Activated T-helper 2 cell treated with anti-CD3 and anti-CD28 coated beads, Interferon-gamma antibody, Interleukin-2, Interleukin-4, amounts not matched to agents 10 μg/mL and 5 μg/mL and 100 μg/mL, durations not matched to agents 14 hours and 24 hours and 36 hours (primary cell): Measurements from ENCODE around the gene ZNF581. TPM values are rescaled to one million over a fixed set of nuclear protein-coding genes. Genes with fewer than 3 reads are reported as not detected.

Source experiments
- DNase-seq: peaks from one replicate; pipeline ENCODE4 v3.0.0; 2021; ENCODE audit warnings: low spot score
- H3K27ac Mint-ChIP-seq: one replicate; pipeline ENCODE4 v1.8.0; 2021; ENCODE audit warnings: mixed read lengths
- H3K27me3 Mint-ChIP-seq: one replicate; pipeline ENCODE4 v1.8.0; 2021; ENCODE audit warnings: low read depth, mixed read lengths
- H3K36me3 Mint-ChIP-seq: one replicate; pipeline ENCODE4 v1.8.0; 2021; ENCODE audit warnings: low read depth, mixed read lengths
- H3K4me1 Mint-ChIP-seq: one replicate; pipeline ENCODE4 v1.8.0; 2021; ENCODE audit warnings: low read depth, mixed read lengths
- H3K4me3 Mint-ChIP-seq: one replicate; pipeline ENCODE4 v1.8.0; 2021; ENCODE audit warnings: low read depth, mild to moderate bottlenecking, moderate library complexity, mixed read lengths
- H3K9me3 Mint-ChIP-seq: one replicate; pipeline ENCODE4 v1.8.0; 2021; ENCODE audit warnings: mixed read lengths
- intact Hi-C: fragments of 100-400 bp; cut with micrococcal nuclease; formaldehyde crosslinking; loops from one replicate; pipeline ENCODE4 v1.15.1; 2023
- total RNA-seq: library from RNA; stranded (reverse); gene quantifications from 2 replicates; pipeline ENCODE4 v1.2.3, GENCODE V29; 2022

The ZNF581 gene
- total RNA-seq, 1 donor from 2014 or later: 26.6 TPM

DNA sequence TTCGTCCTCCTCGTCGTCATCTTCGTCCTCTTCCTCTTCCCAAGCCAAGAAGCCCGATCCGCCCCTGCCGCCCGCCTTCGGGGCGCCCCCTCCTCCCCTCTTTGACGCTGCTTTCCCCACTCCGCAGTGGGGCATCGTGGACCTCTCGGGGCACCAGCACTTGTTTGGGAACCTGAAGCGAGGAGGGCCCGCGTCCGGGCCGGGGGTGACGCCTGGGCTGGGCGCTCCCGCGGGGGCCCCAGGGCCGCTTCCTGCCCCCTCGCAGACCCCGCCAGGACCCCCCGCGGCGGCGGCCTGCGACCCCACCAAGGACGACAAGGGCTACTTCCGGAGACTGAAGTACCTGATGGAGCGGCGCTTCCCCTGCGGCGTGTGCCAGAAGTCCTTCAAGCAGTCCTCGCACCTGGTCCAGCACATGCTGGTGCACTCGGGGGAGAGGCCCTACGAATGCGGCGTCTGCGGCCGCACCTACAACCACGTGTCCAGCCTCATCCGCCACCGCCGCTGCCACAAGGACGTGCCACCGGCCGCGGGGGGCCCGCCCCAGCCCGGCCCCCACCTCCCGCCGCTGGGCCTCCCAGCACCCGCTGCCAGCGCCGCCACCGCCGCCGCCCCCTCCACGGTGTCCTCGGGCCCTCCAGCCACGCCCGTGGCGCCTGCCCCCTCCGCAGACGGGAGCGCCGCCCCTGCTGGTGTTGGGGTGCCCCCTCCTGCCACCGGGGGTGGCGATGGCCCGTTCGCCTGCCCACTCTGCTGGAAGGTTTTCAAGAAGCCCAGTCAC, 29.3 kb upstream of the ZNF581 start:
- intact Hi-C loops: no loop called here
- Mint-ChIP-seq H3K4me1 (peaks cover 2% of the 10 kb centered on the region), H3K4me3 (no peak overlapping the region), H3K36me3 (peaks cover 31% of the 10 kb centered on the region), H3K27me3 (no peaks in the 10 kb centered on the region), H3K9me3 (no peaks in the 10 kb centered on the region), H3K27ac (no peak overlapping the region)
- DNase-seq: no peak

DNA sequence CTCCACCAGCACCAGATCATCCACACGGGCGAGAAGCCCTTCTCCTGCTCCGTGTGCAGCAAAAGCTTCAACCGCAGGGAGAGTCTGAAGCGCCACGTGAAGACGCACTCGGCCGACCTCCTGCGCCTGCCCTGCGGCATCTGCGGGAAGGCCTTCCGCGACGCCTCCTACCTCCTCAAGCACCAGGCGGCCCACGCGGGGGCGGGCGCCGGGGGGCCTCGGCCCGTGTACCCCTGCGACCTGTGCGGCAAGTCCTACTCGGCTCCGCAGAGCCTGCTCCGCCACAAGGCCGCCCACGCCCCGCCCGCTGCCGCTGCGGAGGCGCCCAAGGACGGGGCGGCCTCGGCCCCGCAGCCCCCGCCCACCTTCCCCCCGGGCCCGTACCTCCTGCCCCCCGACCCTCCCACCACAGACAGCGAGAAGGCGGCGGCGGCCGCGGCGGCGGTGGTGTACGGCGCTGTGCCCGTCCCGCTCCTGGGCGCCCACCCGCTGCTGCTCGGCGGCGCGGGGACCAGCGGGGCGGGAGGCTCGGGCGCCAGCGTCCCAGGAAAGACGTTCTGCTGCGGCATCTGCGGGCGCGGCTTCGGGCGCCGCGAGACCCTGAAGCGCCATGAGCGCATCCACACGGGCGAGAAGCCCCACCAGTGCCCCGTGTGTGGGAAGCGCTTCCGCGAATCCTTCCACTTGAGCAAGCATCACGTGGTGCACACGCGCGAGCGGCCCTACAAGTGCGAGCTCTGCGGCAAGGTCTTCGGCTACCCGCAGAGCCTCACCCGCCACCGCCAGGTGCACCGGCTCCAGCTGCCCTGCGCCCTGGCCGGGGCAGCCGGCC, 28.5 kb upstream of the ZNF581 start:
- H3K27me3 Mint-ChIP-seq: no peaks in the 10 kb centered on the region
- no peaks in the 10 kb centered on the region for H3K4me1 Mint-ChIP-seq
- DNase-seq: no peak
- intact Hi-C loops: no loop called here
- no peak overlapping the region for H3K27ac Mint-ChIP-seq
- H3K9me3 Mint-ChIP-seq: no peaks in the 10 kb centered on the region
- peaks cover 30% of the 10 kb centered on the region for H3K36me3 Mint-ChIP-seq
- H3K4me3 Mint-ChIP-seq: no peak overlapping the region

- Mint-ChIP-seq H3K4me3 (no peak overlapping the region), H3K36me3 (peaks cover 34% of the 10 kb centered on the region), H3K4me1 (peaks cover 7% of the 10 kb centered on the region), H3K27me3 (no peaks in the 10 kb centered on the region), H3K27ac (no peak overlapping the region), H3K9me3 (no peaks in the 10 kb centered on the region)
- no peak for DNase-seq
- intact Hi-C loops: no loop called here
Measured at GRCh38 chr19:55615543-55616394, 27.7 kb upstream of the ZNF581 start.

GRCh38 chr19:55616395-55616875, 27.0 kb upstream of the ZNF581 start:
- H3K4me3 Mint-ChIP-seq: no peak overlapping the region
- H3K9me3 Mint-ChIP-seq: no peaks in the 10 kb centered on the region
- H3K36me3 Mint-ChIP-seq: peaks cover 36% of the 10 kb centered on the region
- no peak for DNase-seq
- H3K27me3 Mint-ChIP-seq: no peaks in the 10 kb centered on the region
- intact Hi-C loops: no loop called here
- H3K27ac Mint-ChIP-seq: no peak overlapping the region
- H3K4me1 Mint-ChIP-seq: peaks cover 7% of the 10 kb centered on the region

GRCh38 chr19:55617426-55617825, 26.0 kb upstream of the ZNF581 start:
- no peak for DNase-seq
- Mint-ChIP-seq H3K9me3 (no peaks in the 10 kb centered on the region), H3K4me3 (no peak overlapping the region), H3K27me3 (no peaks in the 10 kb centered on the region), H3K36me3 (peaks cover 33% of the 10 kb centered on the region), H3K4me1 (peaks cover 7% of the 10 kb centered on the region), H3K27ac (no peak overlapping the region)
- intact Hi-C loops: no loop called here

- Mint-ChIP-seq H3K9me3 (no peaks in the 10 kb centered on the region), H3K27me3 (no peaks in the 10 kb centered on the region), H3K4me3 (no peak overlapping the region), H3K4me1 (peaks cover 10% of the 10 kb centered on the region), H3K27ac (no peak overlapping the region), H3K36me3 (peaks cover 28% of the 10 kb centered on the region)
- DNase-seq: no peak
- intact Hi-C loops: no loop called here
Measured at GRCh38 chr19:55618426-55618825, 25.0 kb upstream of the ZNF581 start.

- no peaks in the 10 kb centered on the region for H3K9me3 Mint-ChIP-seq
- peaks cover 15% of the 10 kb centered on the region for H3K4me1 Mint-ChIP-seq
- no peak for DNase-seq
- H3K27ac Mint-ChIP-seq: no peak overlapping the region
- no peak overlapping the region for H3K4me3 Mint-ChIP-seq
- intact Hi-C loops: no loop called here
- no peaks in the 10 kb centered on the region for H3K27me3 Mint-ChIP-seq
- H3K36me3 Mint-ChIP-seq: peaks cover 31% of the 10 kb centered on the region
Measured at GRCh38 chr19:55619286-55619685, 24.2 kb upstream of the ZNF581 start.

GRCh38 chr19:55620410-55621204, 22.8 kb upstream of the ZNF581 start:
- Mint-ChIP-seq H3K36me3 (peaks cover 31% of the 10 kb centered on the region), H3K4me1 (peaks cover 22% of the 10 kb centered on the region), H3K4me3 (no peak overlapping the region), H3K9me3 (no peaks in the 10 kb centered on the region), H3K27ac (no peak overlapping the region), H3K27me3 (no peaks in the 10 kb centered on the region)
- intact Hi-C loops: loop anchor here (5.0 to 10.0 kb wide), 2 partner anchors 506 to 1158 kb away; partner anchors contain the start of genes LENG9 and PPP1R12C
- DNase-seq: no peak

DNA sequence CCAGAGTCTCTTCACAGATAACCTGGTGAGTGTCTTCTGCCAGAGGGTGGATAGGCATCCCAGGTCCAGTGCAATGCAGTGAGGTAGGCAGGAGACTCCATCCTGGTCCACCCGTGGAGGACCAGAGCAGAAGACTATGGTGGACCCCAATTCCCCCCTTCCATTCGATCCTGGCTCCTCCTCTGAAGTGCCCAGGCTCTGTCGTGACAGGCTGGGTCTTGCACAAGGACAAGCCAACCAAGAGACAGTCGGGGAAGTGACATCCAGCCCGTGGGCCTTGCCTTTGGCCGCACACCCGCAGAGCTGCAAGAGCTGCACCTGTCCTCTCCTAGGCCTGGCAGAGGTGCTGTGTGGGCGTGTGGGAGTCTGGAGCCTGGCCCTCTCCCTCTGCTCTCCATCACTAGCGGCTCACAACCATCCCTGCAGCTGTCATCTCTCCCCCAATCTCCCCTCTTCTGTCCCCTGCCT, 22.2 kb upstream of the ZNF581 start:
- intact Hi-C loops: loop anchor here (5.0 to 10.0 kb wide), 2 partner anchors 506 to 1159 kb away; partner anchors contain the start of genes LENG9 and PPP1R12C
- no peak for DNase-seq
- Mint-ChIP-seq H3K9me3 (no peaks in the 10 kb centered on the region), H3K36me3 (peaks cover 31% of the 10 kb centered on the region), H3K27ac (no peak overlapping the region), H3K4me1 (peaks cover 25% of the 10 kb centered on the region), H3K4me3 (no peak overlapping the region), H3K27me3 (no peaks in the 10 kb centered on the region)

DNA sequence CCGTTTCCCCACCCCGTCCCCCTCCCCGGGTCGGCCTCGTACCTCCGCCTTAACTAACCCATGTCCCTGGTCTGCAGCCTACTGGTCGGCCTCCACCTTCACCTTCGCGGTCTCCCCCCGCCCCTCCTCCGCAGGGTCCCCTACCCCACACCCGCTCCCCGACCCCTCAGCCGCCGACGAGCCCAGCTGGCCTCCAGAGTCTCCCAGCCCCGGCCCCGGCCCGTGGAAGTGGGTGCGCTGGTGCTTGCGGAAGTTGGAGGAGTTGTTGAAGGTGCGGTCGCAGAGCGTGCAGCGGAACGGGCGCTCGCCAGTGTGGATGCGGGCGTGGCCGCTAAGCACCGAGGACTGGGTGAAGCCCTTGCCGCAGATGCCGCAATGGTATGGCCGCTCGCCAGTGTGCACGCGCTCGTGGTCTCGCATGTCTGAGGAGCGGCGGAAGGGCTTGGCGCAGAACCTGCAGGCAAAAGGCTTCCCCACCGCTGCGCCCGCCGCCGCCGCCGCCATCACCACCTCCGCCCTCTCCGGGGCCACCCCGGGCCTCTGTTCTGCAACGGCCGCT, 21.7 kb upstream of the ZNF581 start:
- no peaks in the 10 kb centered on the region for H3K9me3 Mint-ChIP-seq
- H3K27me3 Mint-ChIP-seq: peaks cover under 1% of the 10 kb centered on the region
- no peak overlapping the region for H3K4me3 Mint-ChIP-seq
- H3K36me3 Mint-ChIP-seq: peaks cover 27% of the 10 kb centered on the region
- intact Hi-C loops: loop anchor here (5.0 to 10.0 kb wide), 2 partner anchors 507 to 1159 kb away; partner anchors contain the start of genes LENG9 and PPP1R12C
- DNase-seq: no peak
- no peak overlapping the region for H3K27ac Mint-ChIP-seq
- peaks cover 30% of the 10 kb centered on the region for H3K4me1 Mint-ChIP-seq

- no peak overlapping the region for H3K4me3 Mint-ChIP-seq
- H3K36me3 Mint-ChIP-seq: peaks cover 21% of the 10 kb centered on the region
- intact Hi-C loops: loop anchor here (5.0 to 10.0 kb wide), 2 partner anchors 508 to 1160 kb away; partner anchors contain the start of genes LENG9 and PPP1R12C
- H3K27ac Mint-ChIP-seq: no peak overlapping the region
- no peaks in the 10 kb centered on the region for H3K9me3 Mint-ChIP-seq
- peaks cover 36% of the 10 kb centered on the region for H3K4me1 Mint-ChIP-seq
- DNase-seq: no peak
- H3K27me3 Mint-ChIP-seq: peaks cover 3% of the 10 kb centered on the region
Measured at GRCh38 chr19:55622242-55622969, 21.0 kb upstream of the ZNF581 start.
